Measurements from ENCODE around the gene ST3GAL4. TPM values are rescaled to one million over a fixed set of nuclear protein-coding genes. Genes with fewer than 3 reads are reported as not detected.

ST3GAL4 gene
- total and polyA plus RNA-seq, 2 donors (not counting 1 experiment from before 2014, with no cell fraction given), result 1.1 to 1.9 TPM

GRCh38 chr11:126335463-126335760, 20.1 kb upstream of the ST3GAL4 start:
- no peak overlapping the region for H3K9ac ChIP-seq (ENCODE audit: low read length)
- 95% methylated on average over 4 of the region's 5 CpGs for WGBS (ENCODE audit: insufficient coverage)
- H4K20me1 ChIP-seq (ENCODE audit: control insufficient read depth, insufficient read depth, low read length, poor library complexity, severe bottlenecking), result no peaks in the 10 kb centered on the region
- H3K4me2 ChIP-seq (replicated peaks; ENCODE audit: low read depth, low read length, poor library complexity, severe bottlenecking), result no peak overlapping the region
- H3K4me1 ChIP-seq (ENCODE audit: control insufficient read depth in 2 of 2, insufficient read depth in 2 of 2, low read length in 2 of 2), result no peaks in the 10 kb centered on the region
- H3K27ac ChIP-seq (ENCODE audit: low read length in 2 of 2), result no peak overlapping the region
- no peak overlapping the region for H3K4me3 ChIP-seq (ENCODE audit: control extremely low read depth in 1 of 5, extremely low read depth in 1 of 5, insufficient read depth in 1 of 5, low read depth in 2 of 5, low read length in 4 of 5)
- no peak for TF ChIP-seq EZH2 (IDR thresholded peaks at IDR 0.05; ENCODE audit: borderline replicate concordance, insufficient read depth, low read depth, low read length, poor library complexity, severe bottlenecking)
- TF ChIP-seq CTCF (IDR thresholded peaks at IDR 0.05), result no peak
- H3K36me3 ChIP-seq (replicated peaks in 1 of 2; ENCODE audit: control extremely low read depth in 1 of 2, control insufficient read depth in 1 of 2, extremely low read depth in 1 of 2, insufficient read depth in 2 of 2, low read length in 1 of 2), result peaks cover 0 to 66% of the 10 kb centered on the region in 2 experiments
- Mint-ChIP-seq H3K4me3 (no peak overlapping the region), H3K27me3 (no peaks in the 10 kb centered on the region), H3K9me3 (ENCODE audit: insufficient read depth) (no peaks in the 10 kb centered on the region), H3K27ac (no peak overlapping the region), H3K4me1 (peaks cover 6% of the 10 kb centered on the region)
- ChIA-PET POLR2A (no interaction called here), CTCF (no interaction called here)
- intact Hi-C loops (cut with micrococcal nuclease), result no loop called here
- DNase-seq (no peak), ATAC-seq (ENCODE audit: low read depth) (no peak)
- no peaks in the 10 kb centered on the region for H3K27me3 ChIP-seq (replicated peaks in 1 of 4; ENCODE audit: control extremely low read depth in 1 of 4, control insufficient read depth in 3 of 4, insufficient read depth in 4 of 4, low read length in 3 of 4)
- H2AFZ ChIP-seq (ENCODE audit: insufficient read depth, low read depth, low read length, poor library complexity, severe bottlenecking), result no peak overlapping the region
- no peaks in the 10 kb centered on the region for H3K79me2 ChIP-seq (ENCODE audit: control insufficient read depth, insufficient read depth, low read length)
- H3K9me3 ChIP-seq (ENCODE audit: control extremely low read depth in 1 of 3, control insufficient read depth in 2 of 3, insufficient read depth in 1 of 3, low read length in 2 of 3), result no peaks in the 10 kb centered on the region

DNA sequence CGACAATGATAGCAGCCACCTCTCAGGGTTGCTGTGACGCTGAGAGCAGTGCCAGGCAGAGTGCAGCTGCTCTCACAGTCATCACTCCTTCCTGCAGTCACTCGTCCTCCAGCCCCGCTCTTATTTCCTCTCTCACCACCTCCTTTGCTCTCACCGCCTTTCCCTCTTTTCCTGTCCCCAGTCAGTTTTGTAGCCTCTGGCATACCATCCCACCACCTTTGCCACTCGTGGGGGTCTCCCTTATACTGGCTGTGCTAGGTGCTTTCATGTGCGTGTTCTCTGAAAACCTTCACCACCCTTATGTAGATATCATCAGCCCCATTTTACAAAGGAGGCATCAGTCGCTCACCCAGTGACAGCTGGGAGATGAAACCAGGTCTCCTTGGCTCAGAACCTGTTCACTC, 19.3 kb upstream of the ST3GAL4 start:
- no peak overlapping the region for H3K27ac ChIP-seq (ENCODE audit: low read length in 2 of 2)
- peaks cover 0 to 68% of the 10 kb centered on the region in 2 experiments for H3K36me3 ChIP-seq (replicated peaks in 1 of 2; ENCODE audit: control extremely low read depth in 1 of 2, control insufficient read depth in 1 of 2, extremely low read depth in 1 of 2, insufficient read depth in 2 of 2, low read length in 1 of 2)
- 31% methylated on average over 6 of the region's 8 CpGs for WGBS (ENCODE audit: insufficient coverage)
- no peaks in the 10 kb centered on the region for H3K9me3 Mint-ChIP-seq (ENCODE audit: insufficient read depth)
- no peaks in the 10 kb centered on the region for H3K79me2 ChIP-seq (ENCODE audit: control insufficient read depth, insufficient read depth, low read length)
- no peak overlapping the region for H3K4me3 ChIP-seq (ENCODE audit: control extremely low read depth in 1 of 5, extremely low read depth in 1 of 5, insufficient read depth in 1 of 5, low read depth in 2 of 5, low read length in 4 of 5)
- ATAC-seq (ENCODE audit: low read depth) (no peak), DNase-seq (no peak)
- H3K4me1 Mint-ChIP-seq, result peaks cover 6% of the 10 kb centered on the region
- POLR2A ChIA-PET, result no interaction called here
- H3K9ac ChIP-seq (ENCODE audit: low read length), result no peak overlapping the region
- H3K27ac Mint-ChIP-seq, result no peak overlapping the region
- H3K4me3 Mint-ChIP-seq, result no peak overlapping the region
- no peaks in the 10 kb centered on the region for H3K9me3 ChIP-seq (ENCODE audit: control extremely low read depth in 1 of 3, control insufficient read depth in 2 of 3, insufficient read depth in 1 of 3, low read length in 2 of 3)
- no peaks in the 10 kb centered on the region for H3K27me3 Mint-ChIP-seq
- H3K4me1 ChIP-seq (ENCODE audit: control insufficient read depth in 2 of 2, insufficient read depth in 2 of 2, low read length in 2 of 2), result no peaks in the 10 kb centered on the region
- CTCF ChIA-PET, result no interaction called here
- no peak overlapping the region for H3K4me2 ChIP-seq (replicated peaks; ENCODE audit: low read depth, low read length, poor library complexity, severe bottlenecking)
- no peaks in the 10 kb centered on the region for H3K27me3 ChIP-seq (replicated peaks in 1 of 4; ENCODE audit: control extremely low read depth in 1 of 4, control insufficient read depth in 3 of 4, insufficient read depth in 4 of 4, low read length in 3 of 4)
- intact Hi-C loops (cut with micrococcal nuclease), result no loop called here
- no peak overlapping the region for H2AFZ ChIP-seq (ENCODE audit: insufficient read depth, low read depth, low read length, poor library complexity, severe bottlenecking)
- no peak for TF ChIP-seq EZH2 (IDR thresholded peaks at IDR 0.05; ENCODE audit: borderline replicate concordance, insufficient read depth, low read depth, low read length, poor library complexity, severe bottlenecking)
- no peak for TF ChIP-seq CTCF (IDR thresholded peaks at IDR 0.05)
- no peaks in the 10 kb centered on the region for H4K20me1 ChIP-seq (ENCODE audit: control insufficient read depth, insufficient read depth, low read length, poor library complexity, severe bottlenecking)
